ENCODE results near the gene HOXD12. TPM values are rescaled to one million over a fixed set of nuclear protein-coding genes. Genes with fewer than 3 reads are reported as not detected.

HOXD12 gene
- total and polyA plus RNA-seq, 2 experiments from 2014 or later, result not detected

DNA sequence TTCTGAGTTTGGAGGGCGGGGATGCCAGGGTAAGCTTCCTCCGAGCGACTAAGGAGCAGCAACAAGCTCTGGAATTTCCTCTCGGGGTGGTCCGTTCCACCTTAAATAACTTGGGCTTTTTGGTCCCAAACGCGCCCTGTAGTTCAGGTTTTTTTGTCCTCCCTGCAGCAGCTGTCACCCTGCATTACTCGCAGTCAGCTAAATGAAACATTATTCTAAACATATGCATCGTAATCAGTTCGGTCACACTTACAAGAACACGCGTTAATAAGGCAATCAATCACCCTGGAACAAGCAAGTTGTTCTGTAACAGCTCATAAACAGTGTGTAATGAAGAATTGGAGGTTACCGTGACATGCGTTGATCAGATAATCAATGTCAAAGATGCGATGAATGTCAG, 24.1 kb upstream of the HOXD12 start (continued):
- TF ChIP-seq, protein P1, sequence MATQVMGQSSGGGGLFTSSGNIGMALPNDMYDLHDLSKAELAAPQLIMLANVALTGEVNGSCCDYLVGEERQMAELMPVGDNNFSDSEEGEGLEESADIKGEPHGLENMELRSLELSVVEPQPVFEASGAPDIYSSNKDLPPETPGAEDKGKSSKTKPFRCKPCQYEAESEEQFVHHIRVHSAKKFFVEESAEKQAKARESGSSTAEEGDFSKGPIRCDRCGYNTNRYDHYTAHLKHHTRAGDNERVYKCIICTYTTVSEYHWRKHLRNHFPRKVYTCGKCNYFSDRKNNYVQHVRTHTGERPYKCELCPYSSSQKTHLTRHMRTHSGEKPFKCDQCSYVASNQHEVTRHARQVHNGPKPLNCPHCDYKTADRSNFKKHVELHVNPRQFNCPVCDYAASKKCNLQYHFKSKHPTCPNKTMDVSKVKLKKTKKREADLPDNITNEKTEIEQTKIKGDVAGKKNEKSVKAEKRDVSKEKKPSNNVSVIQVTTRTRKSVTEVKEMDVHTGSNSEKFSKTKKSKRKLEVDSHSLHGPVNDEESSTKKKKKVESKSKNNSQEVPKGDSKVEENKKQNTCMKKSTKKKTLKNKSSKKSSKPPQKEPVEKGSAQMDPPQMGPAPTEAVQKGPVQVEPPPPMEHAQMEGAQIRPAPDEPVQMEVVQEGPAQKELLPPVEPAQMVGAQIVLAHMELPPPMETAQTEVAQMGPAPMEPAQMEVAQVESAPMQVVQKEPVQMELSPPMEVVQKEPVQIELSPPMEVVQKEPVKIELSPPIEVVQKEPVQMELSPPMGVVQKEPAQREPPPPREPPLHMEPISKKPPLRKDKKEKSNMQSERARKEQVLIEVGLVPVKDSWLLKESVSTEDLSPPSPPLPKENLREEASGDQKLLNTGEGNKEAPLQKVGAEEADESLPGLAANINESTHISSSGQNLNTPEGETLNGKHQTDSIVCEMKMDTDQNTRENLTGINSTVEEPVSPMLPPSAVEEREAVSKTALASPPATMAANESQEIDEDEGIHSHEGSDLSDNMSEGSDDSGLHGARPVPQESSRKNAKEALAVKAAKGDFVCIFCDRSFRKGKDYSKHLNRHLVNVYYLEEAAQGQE (IDR thresholded peaks at IDR 0.05; ENCODE audit: unreplicated experiment), result no peak
- TF ChIP-seq, protein P2, sequence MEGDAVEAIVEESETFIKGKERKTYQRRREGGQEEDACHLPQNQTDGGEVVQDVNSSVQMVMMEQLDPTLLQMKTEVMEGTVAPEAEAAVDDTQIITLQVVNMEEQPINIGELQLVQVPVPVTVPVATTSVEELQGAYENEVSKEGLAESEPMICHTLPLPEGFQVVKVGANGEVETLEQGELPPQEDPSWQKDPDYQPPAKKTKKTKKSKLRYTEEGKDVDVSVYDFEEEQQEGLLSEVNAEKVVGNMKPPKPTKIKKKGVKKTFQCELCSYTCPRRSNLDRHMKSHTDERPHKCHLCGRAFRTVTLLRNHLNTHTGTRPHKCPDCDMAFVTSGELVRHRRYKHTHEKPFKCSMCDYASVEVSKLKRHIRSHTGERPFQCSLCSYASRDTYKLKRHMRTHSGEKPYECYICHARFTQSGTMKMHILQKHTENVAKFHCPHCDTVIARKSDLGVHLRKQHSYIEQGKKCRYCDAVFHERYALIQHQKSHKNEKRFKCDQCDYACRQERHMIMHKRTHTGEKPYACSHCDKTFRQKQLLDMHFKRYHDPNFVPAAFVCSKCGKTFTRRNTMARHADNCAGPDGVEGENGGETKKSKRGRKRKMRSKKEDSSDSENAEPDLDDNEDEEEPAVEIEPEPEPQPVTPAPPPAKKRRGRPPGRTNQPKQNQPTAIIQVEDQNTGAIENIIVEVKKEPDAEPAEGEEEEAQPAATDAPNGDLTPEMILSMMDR (conservative IDR thresholded peaks at IDR 0.05; ENCODE audit: low read depth in 2 of 2), result no peak
- TF ChIP-seq ZNF331 (CRISPR knock-in tag; IDR thresholded peaks at IDR 0.05; ENCODE audit: low read depth), result no peak
- no peak for TF ChIP-seq ZNF114 (CRISPR knock-in tag; IDR thresholded peaks at IDR 0.05)
- no peak for TF ChIP-seq POLR2AphosphoS5 (IDR thresholded peaks at IDR 0.05; ENCODE audit: low read depth)
- TF ChIP-seq CREB1 (CRISPR knock-in tag; IDR thresholded peaks at IDR 0.05; ENCODE audit: low read depth), result no peak
- TF ChIP-seq STAT1 (IDR thresholded peaks at IDR 0.05; ENCODE audit: unreplicated experiment), result no peak
- no peak for TF ChIP-seq EZH2 (IDR thresholded peaks at IDR 0.05; ENCODE audit: low read depth, unreplicated experiment)
- TF ChIP-seq JUNB (IDR thresholded peaks at IDR 0.05; ENCODE audit: unreplicated experiment), result no peak
- TF ChIP-seq EZH2phosphoT487 (IDR thresholded peaks at IDR 0.05; ENCODE audit: unreplicated experiment), result no peak
- TF ChIP-seq, protein P3, sequence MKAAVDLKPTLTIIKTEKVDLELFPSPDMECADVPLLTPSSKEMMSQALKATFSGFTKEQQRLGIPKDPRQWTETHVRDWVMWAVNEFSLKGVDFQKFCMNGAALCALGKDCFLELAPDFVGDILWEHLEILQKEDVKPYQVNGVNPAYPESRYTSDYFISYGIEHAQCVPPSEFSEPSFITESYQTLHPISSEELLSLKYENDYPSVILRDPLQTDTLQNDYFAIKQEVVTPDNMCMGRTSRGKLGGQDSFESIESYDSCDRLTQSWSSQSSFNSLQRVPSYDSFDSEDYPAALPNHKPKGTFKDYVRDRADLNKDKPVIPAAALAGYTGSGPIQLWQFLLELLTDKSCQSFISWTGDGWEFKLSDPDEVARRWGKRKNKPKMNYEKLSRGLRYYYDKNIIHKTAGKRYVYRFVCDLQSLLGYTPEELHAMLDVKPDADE (IDR thresholded peaks at IDR 0.05), result no peak

DNA sequence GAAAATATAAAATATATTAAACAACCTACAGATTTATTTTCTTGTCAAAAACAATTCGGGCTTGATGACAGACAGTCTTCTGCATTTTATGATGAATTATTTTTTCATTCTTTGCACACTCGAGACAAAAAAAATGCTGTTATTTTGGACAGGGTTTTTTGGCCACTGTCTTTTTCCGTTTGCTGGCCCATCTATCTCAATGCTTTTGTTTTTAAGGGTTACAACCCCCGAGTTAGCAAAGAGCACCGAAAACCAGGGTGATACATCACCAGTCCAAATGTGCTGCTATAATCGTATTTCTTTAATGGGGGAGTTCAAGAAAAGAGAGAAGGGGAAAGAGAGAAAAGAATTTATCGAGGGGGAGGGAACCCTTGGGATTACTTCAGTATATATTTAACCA, 23.5 kb upstream of the HOXD12 start:
- Histone ChIP-seq H3K79me2 (replicated peaks; ENCODE audit: insufficient read depth) (no peaks in the 10 kb centered on the region), H3K4me3 (no peak overlapping the region), H3F3A (replicated peaks; ENCODE audit: low read depth) (peaks cover 28% of the 10 kb centered on the region), H3K27me3 (ENCODE audit: insufficient read depth) (peaks cover 98% of the 10 kb centered on the region), H3K27ac (ENCODE audit: low read depth) (no peak overlapping the region), H4K20me1 (replicated peaks; ENCODE audit: insufficient read depth) (peaks cover 34% of the 10 kb centered on the region), H2AFZ (no peak overlapping the region), H3K4me2 (no peak overlapping the region), H3K36me3 (ENCODE audit: insufficient read depth) (no peaks in the 10 kb centered on the region), H3K9me2 (ENCODE audit: insufficient read depth) (no peaks in the 10 kb centered on the region), H3K4me1 (ENCODE audit: insufficient read depth) (peaks cover 25% of the 10 kb centered on the region)
- TF ChIP-seq EZH2 (IDR thresholded peaks at IDR 0.05; ENCODE audit: low read depth, unreplicated experiment) (peak; percentile 54), POLR2AphosphoS5 (IDR thresholded peaks at IDR 0.05; ENCODE audit: low read depth) (no peak)
- Mint-ChIP-seq H3K36me3 (ENCODE audit: low read depth) (peaks cover 1% of the 10 kb centered on the region; the same call in 2 of the 3 replicates), H3K4me1 (peaks cover 33% of the 10 kb centered on the region), H3K27me3 (ENCODE audit: insufficient read depth, low read depth, poor library complexity) (peaks cover 96% of the 10 kb centered on the region), H3K9me3 (peaks cover 2% of the 10 kb centered on the region; the same call in 1 of the 3 replicates), H3K27ac (no peak overlapping the region), H3K4me3 (no peak overlapping the region)
- ATAC-seq, result no peak
- DNase-seq (ENCODE audit: low spot score), result no peak
